Smooth muscle cell of trachea (primary cell): ENCODE measurements around the gene B3GALT6. TPM values are rescaled to one million over a fixed set of nuclear protein-coding genes. Genes with fewer than 3 reads are reported as not detected.

Experiments used
- total RNA-seq: library from RNA; depleted of rRNA; stranded (reverse); fragments of >200 nt; gene quantifications from 2 replicates; pipeline ENCODE4 v1.2.1, GENCODE V29; 2014

The B3GALT6 gene
- total RNA-seq = 25.5 and 38.4 TPM in 2 replicates

DNA sequence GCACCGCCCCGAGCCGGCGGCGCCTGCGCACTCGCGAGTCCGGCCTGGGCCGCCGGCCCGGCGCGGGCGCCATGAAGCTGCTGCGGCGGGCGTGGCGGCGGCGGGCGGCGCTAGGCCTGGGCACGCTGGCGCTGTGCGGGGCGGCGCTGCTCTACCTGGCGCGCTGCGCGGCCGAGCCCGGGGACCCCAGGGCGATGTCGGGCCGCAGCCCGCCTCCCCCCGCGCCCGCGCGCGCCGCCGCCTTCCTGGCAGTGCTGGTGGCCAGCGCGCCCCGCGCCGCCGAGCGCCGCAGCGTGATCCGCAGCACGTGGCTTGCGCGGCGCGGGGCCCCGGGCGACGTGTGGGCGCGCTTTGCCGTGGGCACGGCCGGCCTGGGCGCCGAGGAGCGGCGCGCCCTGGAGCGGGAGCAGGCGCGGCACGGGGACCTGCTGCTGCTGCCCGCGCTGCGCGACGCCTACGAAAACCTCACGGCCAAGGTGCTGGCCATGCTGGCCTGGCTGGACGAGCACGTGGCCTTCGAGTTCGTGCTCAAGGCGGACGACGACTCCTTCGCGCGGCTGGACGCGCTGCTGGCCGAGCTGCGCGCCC lies at the start of gene B3GALT6:
Gene B3GALT6, plus strand, starts transcription at position 30 of the 588 bp plus-strand sequence. Its CDS starts 42 bp downstream, at position 72.

DNA sequence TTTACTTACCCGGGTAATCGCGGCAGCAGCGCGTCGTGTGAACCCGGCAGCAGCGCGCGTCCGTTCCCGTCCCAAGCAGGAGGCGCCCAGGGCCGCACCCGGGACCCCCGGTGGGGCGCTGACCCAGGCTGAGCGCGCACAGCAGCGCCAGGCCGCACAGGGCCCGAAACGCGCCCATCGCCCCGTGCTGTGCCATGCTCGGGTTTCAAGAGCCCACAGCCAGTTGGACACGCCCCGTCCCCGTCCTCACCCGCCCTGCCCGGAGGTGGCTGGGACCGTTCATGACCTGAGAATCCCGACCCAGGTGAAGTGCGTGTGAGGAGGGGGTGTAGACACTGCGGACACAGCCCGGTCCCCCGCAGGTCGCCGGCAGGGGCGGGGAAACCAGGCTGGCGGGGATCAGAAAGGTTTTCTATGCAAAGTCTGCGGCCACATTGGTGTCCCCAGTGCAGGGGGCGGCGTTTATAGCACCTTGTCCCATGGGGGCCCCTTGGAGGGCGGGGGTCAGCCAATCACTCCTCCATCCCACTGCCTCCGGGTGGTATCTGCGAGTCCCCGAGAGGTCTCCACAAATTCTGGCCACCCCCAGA lies 25.6 kb upstream of the B3GALT6 start, which contains the start of gene TNFRSF18:
Gene TNFRSF18, minus strand, starts transcription at position 217 of the 590 bp plus-strand sequence. Its CDS starts 21 bp downstream, at position 196.

DNA sequence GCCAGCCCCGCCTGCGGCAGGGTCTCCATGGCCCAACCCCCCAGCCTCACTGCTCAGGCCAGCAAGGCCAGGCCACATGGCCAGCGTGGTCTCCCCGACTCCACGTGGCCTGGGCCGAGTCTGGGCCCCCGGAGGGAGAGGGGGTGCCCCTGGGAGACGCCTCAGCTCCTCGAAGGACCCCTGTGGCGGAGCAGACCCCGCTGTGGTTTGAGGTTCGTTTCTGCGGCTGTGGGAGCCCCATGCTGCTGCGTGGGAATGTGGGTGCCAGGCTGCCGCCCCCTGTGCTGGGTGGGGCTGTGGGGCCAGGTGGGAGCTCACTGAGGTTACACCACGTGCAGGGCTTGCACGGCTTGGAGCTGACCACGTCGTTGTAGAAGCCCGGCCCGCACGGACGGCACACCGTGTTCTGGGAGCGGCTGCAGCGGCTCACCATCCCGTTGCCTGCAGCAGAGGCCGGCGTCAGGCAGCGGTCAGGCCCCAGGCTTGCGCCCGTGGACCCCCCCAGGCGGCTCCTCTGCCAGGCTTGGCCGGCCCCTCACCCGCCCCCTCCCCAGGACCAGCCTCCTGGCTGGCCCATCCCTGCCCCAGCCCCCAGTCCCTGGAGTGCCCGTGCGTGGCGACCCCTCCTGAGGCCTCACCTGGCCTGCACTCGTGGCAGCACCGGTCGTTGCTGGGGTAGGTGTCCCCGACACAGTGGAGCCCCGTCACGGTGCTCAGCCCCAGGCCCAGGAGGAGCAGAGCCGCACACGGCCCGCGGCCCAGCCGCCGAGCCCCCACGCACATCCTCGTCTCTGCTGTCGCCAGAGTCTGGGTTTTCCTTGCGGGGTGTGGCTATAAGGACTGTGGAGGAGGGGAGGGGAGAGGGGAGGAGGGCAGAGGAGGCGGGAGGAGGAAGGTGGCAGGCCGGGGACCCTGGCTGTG lies 18.4 kb upstream of the B3GALT6 start, which contains the start of gene TNFRSF4:
Gene TNFRSF4, minus strand, starts transcription at position 809 of the 921 bp plus-strand sequence. Its CDS starts 26 bp downstream, at position 783.

DNA sequence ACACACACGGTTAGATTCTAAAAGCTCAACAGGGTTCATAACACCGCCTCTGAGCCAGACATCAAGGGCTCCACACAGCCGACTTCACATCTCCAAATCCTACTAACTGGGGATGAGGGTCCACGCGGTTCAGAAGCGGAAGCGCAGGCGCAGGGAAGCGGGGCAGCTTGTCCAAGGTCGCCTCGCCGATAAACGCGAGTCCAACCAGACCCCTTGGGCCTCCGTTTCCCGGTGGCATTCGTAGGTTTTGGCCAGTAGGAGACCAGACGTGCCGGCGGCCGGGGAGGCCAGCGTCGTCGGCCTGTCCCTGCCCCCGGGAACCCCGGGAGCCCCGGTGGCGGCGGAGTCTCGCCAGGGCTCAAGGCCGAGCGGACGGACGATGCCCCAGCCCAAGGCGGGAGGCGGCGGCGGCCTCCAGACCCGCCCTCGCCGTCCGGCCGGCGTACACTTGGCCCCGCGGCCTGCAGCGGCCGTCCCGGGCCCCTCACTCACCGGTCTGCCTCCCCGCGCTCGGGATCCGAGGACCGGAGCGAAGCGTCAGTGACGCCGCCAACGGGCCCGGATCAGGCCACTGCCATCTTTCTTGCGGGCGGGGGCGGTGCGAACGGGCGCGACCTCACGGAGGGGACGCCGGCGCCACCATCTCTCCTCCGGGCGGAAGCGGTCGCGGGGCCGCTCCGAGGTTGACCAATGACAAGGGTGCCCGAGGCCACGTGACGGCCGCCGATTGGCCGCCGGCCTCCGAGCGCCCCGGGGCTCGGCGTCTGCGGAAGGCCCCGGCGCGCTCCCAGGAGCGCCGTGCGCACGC lies 433 bp upstream of the B3GALT6 start, which contains the start of gene SDF4:
Gene SDF4, minus strand, starts transcription at position 602 of the 808 bp plus-strand sequence. CDS start 3,229 bp downstream, outside the sequence.

DNA sequence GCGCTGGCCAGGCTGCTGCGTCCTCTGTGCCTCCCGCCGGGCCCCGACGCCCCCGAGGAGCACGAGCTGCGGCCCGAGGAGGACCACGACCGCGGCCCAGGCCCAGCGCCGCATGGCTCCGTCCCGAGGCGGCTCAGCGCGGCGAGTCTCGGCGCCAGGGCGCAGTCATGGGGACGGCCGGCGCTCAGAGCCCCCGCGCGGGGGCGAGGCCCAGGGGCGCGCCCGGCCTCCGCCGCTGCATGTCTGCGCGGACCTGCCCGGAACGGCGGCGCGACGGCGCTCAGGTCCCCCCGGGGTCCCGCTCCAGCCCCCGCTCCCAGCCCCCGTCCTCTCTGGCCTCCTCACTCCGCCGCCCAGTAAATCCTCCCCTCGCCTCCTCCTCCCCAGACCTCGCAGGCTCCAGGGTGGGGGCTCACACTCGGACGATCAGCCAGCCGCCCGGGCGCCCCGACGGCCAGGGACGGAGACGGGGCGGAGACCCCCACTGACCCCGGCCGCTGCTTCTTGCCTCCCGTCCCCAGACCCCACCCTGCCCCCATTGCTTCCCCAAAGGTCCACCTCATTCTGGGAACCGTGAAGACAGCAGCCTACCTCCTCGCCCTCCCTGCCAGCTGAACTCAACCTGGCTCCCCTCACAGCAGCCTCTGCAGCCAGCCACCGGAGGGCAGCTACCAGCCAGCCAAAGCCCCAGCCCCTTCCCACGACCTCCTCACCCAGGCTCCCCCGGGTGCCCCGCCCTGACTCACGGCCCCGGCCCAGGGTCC lies 14.7 kb downstream of the B3GALT6 start, which contains the start of gene C1QTNF12:
Gene C1QTNF12, minus strand, starts transcription at position 146 of the 764 bp plus-strand sequence. Its CDS starts 32 bp downstream, at position 114.

DNA sequence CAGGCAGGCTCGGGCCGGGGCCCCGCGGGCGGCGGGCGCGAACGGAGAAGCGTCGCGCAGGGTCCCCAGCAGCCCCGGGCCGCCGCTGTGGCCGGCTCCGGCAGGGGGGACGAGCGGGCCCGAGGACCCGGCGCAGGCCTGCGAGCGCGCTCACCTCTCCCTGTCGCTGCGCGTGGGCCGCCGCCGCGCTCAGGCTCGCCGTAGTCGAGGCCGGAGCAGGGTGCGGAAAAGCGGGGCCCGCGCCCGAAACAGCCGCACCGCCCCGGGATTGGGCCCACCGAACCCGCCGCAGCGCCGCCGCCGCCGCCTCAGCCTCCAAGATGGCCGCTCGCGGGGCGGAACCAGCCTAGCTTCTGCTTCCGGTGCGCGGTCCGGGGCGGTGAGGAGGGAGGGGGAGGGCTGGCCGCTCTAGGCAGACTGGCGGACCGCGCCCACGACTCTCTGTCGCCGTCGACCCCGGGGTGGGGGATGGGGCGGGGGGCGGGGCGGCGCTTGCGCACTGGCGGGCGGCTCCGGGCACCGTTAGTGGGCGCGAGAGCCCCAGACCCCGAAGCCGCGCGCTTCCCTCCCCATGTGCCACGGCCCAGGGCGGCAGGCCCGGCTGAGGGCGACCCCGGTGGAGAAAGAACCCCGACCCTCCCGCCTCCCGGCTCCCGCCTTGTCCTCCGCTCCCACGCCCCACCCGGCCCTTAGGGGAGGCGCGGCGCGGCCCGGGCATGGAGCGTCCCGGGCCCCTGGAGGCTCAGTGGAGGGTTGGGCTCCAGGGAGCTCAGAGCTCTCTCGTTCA lies 41.7 kb downstream of the B3GALT6 start, which contains the start of gene UBE2J2:
Gene UBE2J2, minus strand, starts transcription at position 343 of the 787 bp plus-strand sequence. CDS start 5,862 bp downstream, outside the sequence.

Other genes with a start within 250 kb of the B3GALT6 start
- 0.15 and 4.3 TPM in 2 replicates for gene HES4, start 232.1 kb upstream of the B3GALT6 start, total RNA-seq
- gene ISG15, start 218.7 kb upstream of the B3GALT6 start, total RNA-seq = 61.4 and 78.4 TPM in 2 replicates
- 36.4 and 97.3 TPM in 2 replicates for gene AGRN, start 212.1 kb upstream of the B3GALT6 start, total RNA-seq
- 0.15 TPM in 1 of 2 replicates, not detected in the other for gene RNF223, start 157.9 kb upstream of the B3GALT6 start, total RNA-seq
- 5.0 and 5.4 TPM in 2 replicates for gene C1orf159, start 116.1 kb upstream of the B3GALT6 start, total RNA-seq
- gene TTLL10, start 58.4 kb upstream of the B3GALT6 start, total RNA-seq = not detected in 2 replicates
- gene TNFRSF18, start 25.6 kb upstream of the B3GALT6 start, total RNA-seq = 0.33 and 0.44 TPM in 2 replicates
- gene TNFRSF4, start 18.1 kb upstream of the B3GALT6 start, total RNA-seq = under 0.01 and 0.17 TPM in 2 replicates
- 137 and 202 TPM in 2 replicates for gene SDF4, start 236 bp upstream of the B3GALT6 start, total RNA-seq
- 2.5 and 5.1 TPM in 2 replicates for gene C1QTNF12, start 14.5 kb downstream of the B3GALT6 start, total RNA-seq
- gene UBE2J2, start 41.6 kb downstream of the B3GALT6 start, total RNA-seq = 48.3 and 110 TPM in 2 replicates
- gene SCNN1D, start 48.2 kb downstream of the B3GALT6 start, total RNA-seq = 2.5 and 4.3 TPM in 2 replicates
- 74.6 and 80.6 TPM in 2 replicates for gene ACAP3, start 75.7 kb downstream of the B3GALT6 start, total RNA-seq
- gene PUSL1, start 76.4 kb downstream of the B3GALT6 start, total RNA-seq = 18.2 and 30.3 TPM in 2 replicates
- 62.8 and 67.6 TPM in 2 replicates for gene INTS11, start 92.4 kb downstream of the B3GALT6 start, total RNA-seq
- 8.9 and 22.3 TPM in 2 replicates for gene CPTP, start 92.6 kb downstream of the B3GALT6 start, total RNA-seq
- gene TAS1R3, start 99.0 kb downstream of the B3GALT6 start, total RNA-seq = 0.15 and 0.50 TPM in 2 replicates
- 81.9 and 138 TPM in 2 replicates for gene DVL1, start 117.2 kb downstream of the B3GALT6 start, total RNA-seq
- 534 and 638 TPM in 2 replicates for gene MXRA8, start 126.3 kb downstream of the B3GALT6 start, total RNA-seq
- 109 and 137 TPM in 2 replicates for gene AURKAIP1, start 143.0 kb downstream of the B3GALT6 start, total RNA-seq
- 140 and 163 TPM in 2 replicates for gene CCNL2, start 167.1 kb downstream of the B3GALT6 start, total RNA-seq
- gene MRPL20, start 175.1 kb downstream of the B3GALT6 start, total RNA-seq = 63.5 and 109 TPM in 2 replicates
- 2.8 and 4.2 TPM in 2 replicates for gene ANKRD65, start 189.0 kb downstream of the B3GALT6 start, total RNA-seq
- 5.2 and 9.6 TPM in 2 replicates for gene VWA1, start 203.5 kb downstream of the B3GALT6 start, total RNA-seq
- gene ATAD3C, start 217.5 kb downstream of the B3GALT6 start, total RNA-seq = under 0.01 TPM in 1 of 2 replicates, not detected in the other
- 15.0 and 15.1 TPM in 2 replicates for gene ATAD3B, start 239.5 kb downstream of the B3GALT6 start, total RNA-seq